Suprapubic skin (tissue), 3 donors: ENCODE data around the gene TRAF7.
"Not testable (repeated sequence)": the region's sequence is repeated elsewhere in the genome, so short reads cannot be mapped to it uniquely, and the experiment has no call there.

Experiments
- EP300 ChIP-seq: sonication (generic); formaldehyde crosslinking; IDR thresholded peaks from one replicate; pipeline ENCODE4 v1.6.1; 2017; ENCODE audit warnings: antibody characterized with exemption
- POLR2A ChIP-seq, 2 donors: fragments of 450-650 bp; IDR thresholded peaks; one replicate each; pipeline ENCODE4 v1.6.1; 2017; ENCODE audit warnings: antibody characterized with exemption in 2 of 2, mild to moderate bottlenecking in 2 of 2, moderate library complexity in 2 of 2
- TF ChIP-seq, protein P1 (sequence below), 2 donors: fragments of 200-600 bp in 1 of 2; fragments of 450-650 bp in 1 of 2; sonication (generic) in 1 of 2; IDR thresholded peaks; one replicate each; pipeline ENCODE4 v1.5.1; 2016 to 2019; ENCODE audit warnings: antibody characterized with exemption in 2 of 2, mild to moderate bottlenecking in 1 of 2, moderate library complexity in 1 of 2

DNA sequence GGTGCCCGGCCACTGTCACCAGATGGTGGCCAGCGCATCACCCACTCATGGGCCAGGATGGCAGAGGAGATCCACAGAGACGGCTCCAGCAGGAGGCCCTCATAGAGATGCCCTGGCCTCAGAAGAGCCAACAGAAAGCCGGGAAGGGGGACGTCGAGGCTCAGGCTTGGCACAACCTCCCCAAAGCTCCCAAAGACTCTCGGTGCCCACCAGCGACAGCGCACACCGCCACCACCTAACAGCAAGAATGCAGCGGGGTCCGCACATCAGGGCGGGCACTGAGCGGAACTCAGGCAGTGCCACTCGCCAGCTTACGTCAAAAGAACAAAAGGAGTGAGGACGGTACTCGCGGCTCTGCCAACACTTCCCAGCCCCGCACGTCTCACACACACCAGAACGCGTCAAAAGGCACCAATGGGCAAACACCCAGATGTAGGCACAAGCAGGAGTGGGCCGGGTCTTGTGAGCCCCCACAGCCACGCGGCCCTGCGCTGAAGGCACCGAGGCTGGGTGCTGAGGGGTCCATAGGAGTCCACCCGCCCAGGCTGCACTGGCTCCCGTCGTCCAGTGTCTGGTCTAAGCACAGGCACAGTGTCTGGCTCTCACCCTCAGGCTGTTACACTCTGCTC is 28.5 kb upstream of the TRAF7 start:
- TF ChIP-seq, protein P1, sequence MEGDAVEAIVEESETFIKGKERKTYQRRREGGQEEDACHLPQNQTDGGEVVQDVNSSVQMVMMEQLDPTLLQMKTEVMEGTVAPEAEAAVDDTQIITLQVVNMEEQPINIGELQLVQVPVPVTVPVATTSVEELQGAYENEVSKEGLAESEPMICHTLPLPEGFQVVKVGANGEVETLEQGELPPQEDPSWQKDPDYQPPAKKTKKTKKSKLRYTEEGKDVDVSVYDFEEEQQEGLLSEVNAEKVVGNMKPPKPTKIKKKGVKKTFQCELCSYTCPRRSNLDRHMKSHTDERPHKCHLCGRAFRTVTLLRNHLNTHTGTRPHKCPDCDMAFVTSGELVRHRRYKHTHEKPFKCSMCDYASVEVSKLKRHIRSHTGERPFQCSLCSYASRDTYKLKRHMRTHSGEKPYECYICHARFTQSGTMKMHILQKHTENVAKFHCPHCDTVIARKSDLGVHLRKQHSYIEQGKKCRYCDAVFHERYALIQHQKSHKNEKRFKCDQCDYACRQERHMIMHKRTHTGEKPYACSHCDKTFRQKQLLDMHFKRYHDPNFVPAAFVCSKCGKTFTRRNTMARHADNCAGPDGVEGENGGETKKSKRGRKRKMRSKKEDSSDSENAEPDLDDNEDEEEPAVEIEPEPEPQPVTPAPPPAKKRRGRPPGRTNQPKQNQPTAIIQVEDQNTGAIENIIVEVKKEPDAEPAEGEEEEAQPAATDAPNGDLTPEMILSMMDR (IDR thresholded peaks at IDR 0.05) = not testable (repeated sequence)
- TF ChIP-seq EP300; POLR2A (IDR thresholded peaks at IDR 0.05): not testable (repeated sequence)
